ENCODE data around the gene ARHGAP10.
A peak's percentile ranks its signal among the peaks of the same experiment; 100 is the strongest.
"Not testable (repeated sequence)": the region's sequence is repeated elsewhere in the genome, so short reads cannot be mapped to it uniquely, and the experiment has no call there.

Gene ARHGAP10

DNA sequence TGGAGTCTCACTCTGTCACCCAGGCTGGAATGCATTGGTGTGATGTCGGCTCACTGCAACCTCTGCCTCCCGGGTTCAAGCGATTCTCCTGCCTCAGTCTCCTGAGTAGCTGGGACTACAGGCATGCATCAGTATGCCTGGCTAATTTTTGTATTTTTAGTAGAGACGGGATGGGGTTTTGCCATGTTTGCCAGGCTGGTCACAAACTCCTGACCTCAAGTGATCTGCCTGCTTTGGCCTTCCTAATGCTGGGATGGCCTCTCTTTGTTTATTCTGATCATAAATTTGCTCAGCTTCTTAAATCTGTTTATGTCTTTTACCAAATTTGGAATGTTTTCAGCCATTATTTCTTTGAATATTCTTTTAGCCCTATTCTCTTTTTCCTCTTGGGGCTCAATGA, 67.2 kb downstream of the ARHGAP10 start:
- DNase-seq = not testable (repeated sequence)

DNA sequence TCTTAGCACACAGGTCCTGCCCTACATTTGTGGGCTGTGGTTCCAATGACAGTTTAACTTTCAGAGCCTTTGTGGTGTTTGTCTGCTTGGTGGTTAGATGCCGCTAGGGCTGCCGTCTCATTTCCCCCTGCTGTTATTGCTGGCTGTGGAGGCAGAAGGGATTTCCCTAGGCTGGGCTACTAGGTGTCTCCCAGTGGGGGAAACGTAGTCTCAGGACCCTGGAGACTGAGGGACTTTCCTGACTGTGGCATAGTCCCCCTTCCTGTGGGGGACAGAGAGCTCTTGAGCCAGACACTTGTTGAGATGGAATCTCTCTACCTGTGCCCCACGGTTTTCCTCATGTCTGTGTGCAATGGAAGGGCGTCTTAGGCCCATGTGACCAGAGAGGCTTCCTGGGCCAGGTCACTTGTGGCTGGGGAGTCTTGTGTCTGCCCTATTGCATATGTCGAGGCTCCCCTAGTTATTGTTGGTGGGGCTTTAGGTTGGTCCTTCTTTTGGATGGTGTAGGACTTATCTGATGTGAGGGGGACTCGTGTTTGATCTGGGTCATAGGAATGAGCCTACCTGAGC, 68.2 kb downstream of the ARHGAP10 start:
- DNase-seq = no peak

DNA sequence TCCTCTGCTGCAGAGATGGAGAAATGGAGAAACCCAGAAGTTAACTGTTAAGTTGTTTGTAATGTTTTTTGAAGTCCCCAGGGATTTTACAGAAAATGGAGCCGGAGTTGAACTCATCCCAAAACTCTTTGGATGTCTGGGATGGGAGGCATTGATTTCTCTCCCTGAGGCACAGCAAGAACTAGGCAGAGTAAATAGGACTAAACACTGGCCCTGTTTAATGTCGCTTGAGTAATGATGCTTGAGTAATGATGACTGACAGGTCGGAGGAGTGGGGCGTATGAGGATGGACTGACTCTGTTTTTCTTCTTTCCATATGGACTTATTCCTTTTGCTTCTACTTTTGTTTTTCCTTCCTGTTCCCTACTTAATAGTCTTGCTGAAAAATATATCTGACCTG, 69.9 kb downstream of the ARHGAP10 start:
- no peak for DNase-seq

DNA sequence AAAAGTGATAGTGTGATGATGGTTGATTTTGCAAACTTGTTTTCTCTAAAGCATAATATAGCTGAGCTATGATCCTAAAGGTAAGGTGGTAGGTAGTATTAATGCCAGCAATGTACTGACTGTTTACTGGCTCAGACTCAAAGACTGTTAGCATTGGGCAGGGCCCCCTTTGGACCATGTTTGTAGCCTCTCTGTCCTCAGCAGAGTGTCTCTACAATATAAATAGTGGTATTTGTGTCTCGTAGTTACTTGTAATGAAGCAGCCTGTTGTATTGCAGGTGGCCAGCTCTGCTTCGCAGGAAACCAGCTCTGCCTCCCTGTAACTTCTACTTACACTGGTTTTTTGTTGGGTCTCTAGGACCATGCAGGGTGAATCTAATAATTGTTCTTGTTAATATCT, 70.5 kb downstream of the ARHGAP10 start:
- no peak for DNase-seq

DNA sequence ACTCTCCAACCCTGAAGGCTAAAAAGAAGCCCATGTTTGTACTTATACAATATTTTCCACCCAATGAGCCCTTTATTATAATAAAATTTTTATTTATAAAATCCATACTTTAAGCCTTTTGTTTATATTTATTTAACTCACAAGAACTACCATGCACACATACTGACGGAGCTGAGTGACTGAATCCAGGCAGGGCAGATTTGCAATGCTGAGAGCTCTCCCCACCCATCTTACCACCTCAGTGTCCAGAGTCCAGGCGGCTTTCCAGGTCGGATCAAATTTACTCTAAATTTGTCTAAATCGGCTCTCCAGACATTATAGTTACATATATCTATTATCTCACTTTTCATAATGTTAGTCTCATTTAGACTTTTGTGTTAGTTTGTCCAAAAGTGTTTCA, 74.1 kb downstream of the ARHGAP10 start:
- DNase-seq = no peak

DNA sequence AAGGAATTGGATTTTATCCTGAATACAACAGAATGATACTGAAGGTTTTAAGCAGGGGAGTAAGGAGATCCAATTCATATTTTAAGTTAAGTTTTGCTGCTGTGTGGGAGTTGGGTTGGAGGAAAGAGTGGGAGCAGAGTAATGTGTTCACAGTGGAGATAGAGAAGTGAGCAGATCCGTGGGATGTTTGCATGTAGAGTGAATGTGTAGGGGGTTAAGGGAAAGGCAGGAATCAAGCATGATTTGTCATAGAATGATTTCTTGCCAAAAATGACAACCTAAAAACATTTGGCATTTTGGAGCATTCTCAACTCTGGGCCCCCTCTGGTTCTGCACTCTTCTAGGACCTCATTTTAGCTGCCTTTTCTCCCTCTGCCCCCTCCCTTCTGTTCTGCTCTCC, 76.6 kb downstream of the ARHGAP10 start:
- peak; percentile 41 for DNase-seq

DNA sequence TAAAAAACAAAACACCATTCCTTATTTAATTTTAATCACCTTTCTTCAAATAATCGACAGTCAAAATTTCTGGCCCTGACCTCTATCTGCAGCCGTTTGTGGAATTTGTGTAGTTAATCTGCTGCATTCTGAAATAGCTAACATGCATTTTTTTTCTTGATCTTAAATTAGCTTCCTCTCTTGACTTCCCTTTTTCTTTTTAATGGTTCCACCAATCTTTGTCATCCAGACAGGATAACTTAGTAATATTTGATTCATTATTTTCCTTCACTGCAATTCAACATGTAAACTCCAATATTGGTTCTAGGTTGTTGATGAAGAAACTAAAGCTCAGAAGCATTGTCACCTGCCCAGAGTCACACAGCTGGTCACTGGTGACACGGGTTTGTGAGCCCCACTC, 77.3 kb downstream of the ARHGAP10 start:
- no peak for DNase-seq

DNA sequence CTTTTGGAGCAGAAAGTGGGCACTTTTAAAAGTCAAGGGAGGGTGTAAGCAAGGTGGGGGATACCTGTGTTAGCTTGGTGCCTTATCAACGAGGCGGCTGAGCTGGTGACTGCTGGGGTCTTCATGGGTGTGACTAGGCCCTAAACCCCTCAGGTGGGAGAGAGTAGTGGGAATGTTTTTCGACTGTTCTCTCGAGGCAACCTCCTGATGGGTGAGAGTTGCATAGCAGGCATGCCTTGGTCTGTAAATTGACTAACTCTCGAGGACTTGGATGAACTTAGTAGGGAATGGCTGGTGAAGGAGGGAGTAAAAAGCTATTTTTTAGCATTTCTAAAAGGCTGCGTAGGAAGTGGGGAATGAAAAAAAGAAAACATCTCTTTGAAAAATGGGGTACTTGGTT, 80.0 kb downstream of the ARHGAP10 start:
- no peak for DNase-seq

DNA sequence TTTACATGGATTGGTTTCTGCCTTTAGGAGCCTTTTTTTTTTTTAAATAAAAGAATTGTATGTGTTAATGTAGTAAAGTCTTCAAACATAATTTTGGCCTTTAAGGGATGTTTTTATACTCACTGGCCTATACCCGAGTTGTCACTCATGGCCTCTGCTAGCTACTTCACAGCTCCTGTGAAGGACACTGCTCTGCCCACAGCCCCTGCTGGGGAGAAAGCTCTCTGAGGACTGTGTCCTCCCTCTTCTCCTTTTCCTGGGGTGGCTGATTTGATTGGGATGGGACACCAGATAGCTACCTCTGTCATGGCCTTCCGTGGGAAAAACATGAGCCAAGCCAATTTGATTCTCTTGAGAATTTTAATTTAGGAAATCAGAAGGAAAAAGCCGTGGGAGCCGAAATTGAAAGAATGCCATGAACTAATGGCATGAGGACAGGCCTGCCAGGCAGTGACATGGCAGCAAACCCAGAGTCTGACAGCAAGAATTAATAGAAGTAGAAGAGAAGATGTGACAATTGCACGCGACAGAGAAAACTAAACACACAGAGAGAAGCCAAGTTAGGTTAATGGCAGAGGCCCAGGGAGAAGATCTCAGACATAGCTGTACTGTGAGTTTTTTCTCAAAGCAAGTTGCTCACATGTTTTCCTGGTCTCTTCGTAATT, 81.4 kb downstream of the ARHGAP10 start:
- DNase-seq = no peak

DNA sequence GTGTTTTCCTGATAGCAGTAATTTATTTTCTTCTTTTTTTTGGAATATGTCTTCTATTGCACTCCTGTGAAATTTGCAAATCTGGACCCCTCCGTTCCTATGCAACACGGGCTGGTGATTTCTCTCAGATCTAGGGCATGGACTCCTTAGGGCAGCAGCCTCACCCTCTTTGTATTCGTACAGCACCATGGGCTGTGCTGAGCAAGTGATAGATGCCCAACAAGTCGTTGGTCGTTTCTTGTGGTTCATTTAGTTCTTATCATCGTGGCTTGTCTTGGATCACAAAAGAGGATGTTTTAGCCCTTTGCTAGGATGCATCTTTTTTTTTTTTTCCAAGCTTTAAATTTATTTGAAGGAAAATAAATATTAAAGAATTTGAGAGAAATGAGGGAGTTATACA, 82.1 kb downstream of the ARHGAP10 start:
- no peak for DNase-seq

DNA sequence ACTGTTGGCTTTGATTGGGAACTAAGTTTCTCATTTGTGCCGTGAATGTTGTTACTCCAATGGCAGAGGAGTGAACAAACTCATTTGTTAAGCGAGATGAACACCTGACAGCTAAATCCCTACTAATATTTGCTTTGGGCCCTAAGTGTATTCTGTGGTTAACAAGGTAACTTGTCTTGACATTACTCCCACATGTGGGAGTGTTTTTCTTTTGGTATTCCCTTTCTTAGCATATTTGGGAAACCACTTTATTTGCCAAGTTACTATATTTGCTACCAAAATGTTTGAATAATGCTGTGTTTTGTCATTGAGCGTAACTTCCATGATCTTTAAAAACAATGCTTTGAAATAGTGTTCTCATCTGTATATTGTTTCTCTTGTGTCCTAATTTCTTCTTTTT, 82.5 kb downstream of the ARHGAP10 start:
- no peak for DNase-seq

DNA sequence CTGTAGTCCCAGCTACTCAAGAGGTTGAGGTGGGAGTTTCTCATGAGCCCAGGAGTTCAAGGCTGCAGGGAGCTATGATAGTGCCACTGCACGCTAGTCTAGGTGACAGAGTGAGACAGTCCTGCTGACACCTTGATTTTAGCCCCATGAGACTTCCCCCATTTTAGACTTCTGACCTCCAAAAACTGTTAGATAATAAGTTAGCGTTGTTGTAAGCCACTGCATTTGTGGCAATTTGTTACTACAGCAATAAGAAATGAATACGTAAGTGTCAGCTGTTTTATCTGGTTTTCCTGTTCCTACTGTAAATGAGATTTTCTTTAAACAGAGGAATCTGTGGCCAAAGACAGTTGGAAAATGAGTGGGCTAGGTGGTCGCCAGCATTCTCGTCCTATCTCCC, 83.9 kb downstream of the ARHGAP10 start:
- no peak for DNase-seq

DNA sequence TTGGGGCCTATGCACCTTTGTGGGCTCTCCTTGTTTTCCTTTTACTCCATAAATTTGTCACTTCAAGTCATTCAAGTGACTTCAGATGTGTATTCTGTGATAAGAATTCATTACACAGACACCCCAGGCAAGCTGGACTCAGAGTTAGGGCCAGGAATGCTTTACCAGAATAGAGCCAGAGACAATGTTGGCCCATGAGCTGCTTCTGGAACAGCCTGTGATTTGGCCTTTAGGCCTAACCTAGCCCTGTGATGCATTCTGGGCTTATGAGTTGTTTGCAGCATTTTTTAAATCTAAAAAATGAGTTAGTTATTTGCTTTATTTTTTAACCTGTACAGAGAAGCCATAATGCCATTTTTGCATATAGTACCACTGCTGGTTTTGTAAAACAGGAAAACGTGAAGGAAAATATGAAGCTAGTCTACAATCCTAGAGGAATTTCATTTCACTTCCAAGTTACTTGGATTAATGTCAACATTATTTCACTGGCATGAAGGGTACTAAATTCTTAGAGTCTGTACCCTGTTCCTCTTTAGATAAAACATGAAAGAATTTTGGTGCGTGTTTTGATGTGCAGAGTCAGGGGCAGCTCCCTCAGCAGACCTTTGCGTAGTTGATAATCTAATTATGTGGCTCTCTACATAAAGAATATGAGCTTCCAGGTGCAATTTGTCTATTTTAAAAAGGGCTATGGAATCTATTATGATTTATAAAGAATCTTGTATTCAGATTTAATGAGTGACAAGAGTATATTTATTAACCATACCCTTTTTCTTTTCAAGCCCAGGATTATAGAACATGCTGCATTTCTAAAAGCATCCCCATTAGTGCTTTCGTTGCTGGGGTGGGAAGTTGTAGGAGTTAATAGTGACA, 84.7 kb downstream of the ARHGAP10 start:
- no peak for DNase-seq

DNA sequence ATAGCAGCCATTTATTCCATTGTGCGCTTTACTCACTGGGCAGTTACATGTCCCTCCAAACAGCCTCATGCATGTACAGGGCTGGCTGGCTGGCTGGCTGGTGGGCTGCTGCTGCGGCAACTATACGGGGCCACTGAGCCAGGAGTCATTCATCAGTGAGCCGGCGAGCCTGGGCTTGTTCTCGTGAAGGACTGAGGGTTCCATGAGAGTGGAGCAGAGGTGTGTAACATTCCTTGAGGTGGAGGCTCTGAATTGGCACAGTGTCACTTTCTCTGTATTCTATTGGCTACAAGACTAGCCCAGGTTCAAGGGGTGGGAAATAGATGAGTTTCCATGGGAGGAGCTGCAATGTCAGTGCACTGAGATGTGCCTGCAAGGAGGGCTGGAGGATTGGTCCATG, 89.1 kb downstream of the ARHGAP10 start:
- DNase-seq = no peak

DNA sequence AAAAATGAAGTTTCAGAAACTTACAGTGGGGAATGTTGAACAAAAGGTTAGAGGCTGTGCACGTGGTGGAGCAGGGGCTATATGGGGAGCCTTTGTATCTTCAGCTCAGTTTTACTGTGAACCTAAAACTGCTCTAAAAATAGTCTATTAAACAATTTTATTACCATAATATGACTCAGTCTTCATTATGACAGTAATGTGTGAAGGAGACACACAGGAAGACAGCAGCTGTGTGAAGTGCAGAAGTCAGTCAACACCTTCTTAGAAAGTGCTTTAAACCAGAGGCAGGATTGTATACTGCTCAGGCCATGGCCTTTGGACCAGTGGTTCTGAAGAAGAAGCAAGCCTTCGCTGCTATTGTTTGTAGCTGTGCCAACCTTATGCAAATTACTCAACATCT, 89.7 kb downstream of the ARHGAP10 start:
- no peak for DNase-seq

DNA sequence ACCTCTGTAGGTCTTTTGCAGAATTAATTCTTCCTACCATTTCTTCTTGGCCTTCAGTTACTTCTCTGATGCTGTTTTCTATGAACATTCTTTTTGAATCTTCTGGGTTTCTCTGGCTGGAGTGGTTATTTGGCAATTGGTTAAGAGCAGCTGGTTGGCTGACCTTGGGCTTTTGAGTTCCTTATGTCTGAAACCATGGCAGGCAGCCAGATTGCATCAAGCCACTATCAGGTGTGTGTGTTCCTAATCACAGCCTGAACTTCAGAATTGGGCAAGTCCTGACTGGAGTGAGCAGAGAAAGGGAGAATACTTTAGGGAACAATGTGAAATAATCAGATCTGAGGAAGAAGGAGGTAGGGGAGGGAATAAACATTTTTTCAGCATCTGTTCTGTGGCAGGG, 90.2 kb downstream of the ARHGAP10 start:
- DNase-seq = peak; percentile 75

DNA sequence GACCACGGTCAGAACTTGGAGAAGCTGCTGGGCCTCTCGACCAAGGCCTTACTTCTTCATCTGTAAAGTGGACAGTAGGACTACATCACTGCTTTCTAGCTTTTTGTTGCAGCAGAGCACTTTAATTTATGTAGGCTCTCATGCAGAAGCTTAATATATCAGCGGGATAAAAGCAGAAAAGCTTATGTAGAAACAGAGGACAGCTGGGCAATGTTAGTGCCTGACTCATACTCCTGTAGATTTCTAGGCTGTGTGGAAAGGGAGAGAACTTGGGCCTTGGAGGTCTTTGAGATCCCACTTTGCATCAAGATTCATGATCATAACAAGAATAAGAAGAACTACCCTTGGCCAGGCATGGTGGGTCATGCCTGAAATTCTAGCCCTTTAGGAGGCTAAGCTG, 91.2 kb downstream of the ARHGAP10 start:
- DNase-seq = no peak

DNA sequence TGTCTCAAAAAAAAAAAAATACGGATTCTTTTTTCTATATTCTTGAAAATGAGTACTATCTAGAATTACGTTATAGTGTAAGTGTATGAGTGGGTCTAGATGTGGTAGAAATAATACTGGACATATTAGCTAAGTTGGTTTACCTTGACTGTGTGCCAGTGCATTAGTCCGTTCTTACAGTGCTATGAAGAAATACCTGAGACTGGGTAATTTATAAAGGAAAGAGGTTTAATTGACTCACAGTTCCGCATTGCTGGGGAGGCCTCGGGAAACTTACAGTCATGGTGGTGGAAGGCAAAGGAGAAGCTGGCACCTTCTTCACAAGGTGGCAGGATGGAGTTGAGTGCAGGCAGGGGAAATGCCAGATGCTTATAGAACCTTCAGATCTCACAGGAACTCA, 92.4 kb downstream of the ARHGAP10 start:
- no peak for DNase-seq

DNA sequence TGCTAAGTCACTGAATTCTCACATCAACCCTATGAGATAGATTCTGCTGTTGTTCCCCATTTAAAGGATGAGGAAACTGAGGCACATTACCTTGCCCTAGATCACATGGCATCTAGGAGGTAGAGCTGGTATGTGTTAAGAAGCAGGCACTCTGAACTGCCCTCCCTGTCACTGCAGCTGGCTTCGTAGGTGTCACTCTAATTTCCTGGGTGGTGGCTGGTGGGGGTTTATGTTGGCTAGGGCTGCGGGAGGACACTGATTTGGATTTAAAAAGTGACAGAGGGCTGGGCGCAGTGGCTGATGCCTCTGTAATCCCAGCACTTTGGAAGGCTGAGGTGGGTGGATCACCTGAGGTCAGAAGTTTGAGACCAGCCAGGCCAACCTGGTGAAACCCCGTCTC, 93.0 kb downstream of the ARHGAP10 start:
- no peak for DNase-seq

DNA sequence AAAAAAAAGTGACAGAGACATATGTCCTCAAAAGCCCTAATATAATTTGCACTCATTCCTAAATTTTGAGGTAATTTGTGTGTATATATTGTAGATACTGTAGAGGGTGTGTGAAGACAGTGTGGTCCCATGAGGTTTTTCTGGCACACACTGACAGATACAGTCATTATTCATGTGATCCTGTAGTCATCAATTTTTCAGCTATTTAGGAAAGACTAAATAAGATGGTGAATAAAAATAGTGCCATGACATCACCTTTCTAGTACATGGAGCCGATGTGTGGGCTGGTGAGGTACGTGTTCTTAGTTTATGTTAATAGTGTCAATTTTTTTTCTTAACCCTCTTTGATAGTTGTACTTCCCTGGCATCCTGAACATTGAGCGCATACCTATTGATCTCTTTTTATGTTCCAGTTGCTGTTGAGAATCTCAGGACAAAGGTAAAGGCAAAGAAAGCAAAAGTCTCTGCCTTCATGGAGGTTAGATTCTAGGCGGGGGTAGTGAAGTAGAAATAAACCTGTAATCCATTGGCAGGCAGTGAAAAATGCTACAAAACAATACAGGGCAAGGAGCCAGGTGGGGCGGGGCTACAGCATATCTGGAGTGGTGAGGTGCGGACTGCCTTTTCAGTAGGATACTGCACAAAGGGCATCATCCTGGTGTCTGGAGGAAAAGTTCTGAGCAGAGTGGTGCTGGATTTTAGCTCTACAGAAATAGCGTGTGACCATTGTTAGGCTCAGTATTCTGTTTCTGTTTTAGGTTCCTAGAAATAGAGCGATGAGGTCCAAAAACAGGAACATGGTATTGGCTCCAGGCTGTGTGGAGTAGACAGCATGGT, 93.8 kb downstream of the ARHGAP10 start:
- DNase-seq = no peak

DNA sequence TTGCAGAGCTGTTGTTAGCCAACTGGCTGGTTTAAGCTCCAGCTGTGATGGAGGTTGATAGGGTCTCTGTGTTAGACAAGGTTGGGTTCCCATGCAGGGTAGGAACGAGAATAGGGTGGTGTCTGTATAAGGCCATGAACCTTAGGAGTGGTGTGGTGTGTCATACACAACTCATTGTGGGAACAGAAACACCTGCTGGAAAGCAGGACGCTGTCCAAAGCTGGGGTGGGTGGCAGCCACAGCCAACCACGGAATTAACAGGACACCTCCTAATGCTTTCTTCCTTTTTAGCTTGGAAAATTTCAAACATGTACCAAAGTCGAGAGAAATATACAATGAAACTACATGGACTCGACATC, 94.4 kb downstream of the ARHGAP10 start:
- DNase-seq = no peak

DNA sequence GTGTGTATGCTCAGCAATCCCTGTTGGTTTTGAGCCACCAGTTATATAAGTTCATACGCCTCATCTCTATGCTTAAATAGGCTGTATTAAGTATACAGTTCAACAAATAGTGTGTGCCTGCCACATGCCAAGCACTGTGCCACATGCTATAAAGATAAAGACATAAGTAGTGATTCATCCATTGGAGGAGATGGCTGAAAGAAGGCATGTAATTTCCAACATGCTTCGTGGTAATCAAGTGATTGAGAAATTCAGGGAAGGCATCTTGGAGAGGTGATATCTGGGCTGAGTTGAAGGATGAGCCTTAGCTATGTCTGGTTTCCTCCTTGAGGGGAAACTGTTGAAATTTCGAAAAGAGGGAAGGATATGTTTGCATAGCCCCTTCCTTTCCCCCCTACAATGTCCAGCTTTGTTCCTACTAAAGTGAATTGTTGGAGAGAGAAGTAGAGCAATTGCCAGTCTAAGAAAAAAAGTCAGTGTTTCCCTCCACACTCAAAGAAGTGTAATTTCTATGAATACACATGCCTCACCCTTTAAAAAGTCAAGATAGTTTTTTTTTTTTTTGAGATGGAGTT, 96.5 kb downstream of the ARHGAP10 start:
- DNase-seq = peak; percentile 65

All from NCI-H226 (cell line).